B cell (primary cell): ENCODE data around the gene WWTR1.

Experiments used
- EZH2 ChIP-seq: IDR thresholded peaks from 2 replicates; pipeline ENCODE4 v1.6.1; 2012; ENCODE audit warnings: borderline replicate concordance, low read depth, mild to moderate bottlenecking, moderate library complexity, low read length; ENCODE audit not compliant: insufficient read depth, poor library complexity, severe bottlenecking
- TF ChIP-seq, protein P1 (sequence below): fragments of 200-600 bp; IDR thresholded peaks from one replicate; pipeline ENCODE4 v1.8.0; 2022; ENCODE audit warnings: antibody characterized with exemption, mild to moderate bottlenecking

DNA sequence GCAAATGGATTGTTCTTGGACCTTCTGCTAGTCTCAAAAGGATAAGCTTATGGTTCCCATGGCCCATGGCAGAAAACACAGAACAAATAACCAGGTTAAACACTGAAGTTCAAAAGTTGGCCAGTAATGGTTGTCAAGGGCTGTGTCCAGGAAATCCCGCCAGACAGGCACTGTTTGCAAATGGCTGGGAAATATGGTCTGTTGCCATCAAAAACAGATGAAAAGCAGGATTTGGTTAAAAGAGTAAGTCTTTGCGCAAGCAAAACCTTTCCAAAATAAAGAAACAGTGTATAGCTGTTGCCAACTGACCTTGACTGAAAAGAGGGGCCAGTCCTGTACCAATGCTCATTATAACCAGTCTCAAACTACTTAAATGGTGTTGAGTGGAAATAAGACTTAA, 58.6 kb downstream of the WWTR1 start:
- TF ChIP-seq, protein P1, sequence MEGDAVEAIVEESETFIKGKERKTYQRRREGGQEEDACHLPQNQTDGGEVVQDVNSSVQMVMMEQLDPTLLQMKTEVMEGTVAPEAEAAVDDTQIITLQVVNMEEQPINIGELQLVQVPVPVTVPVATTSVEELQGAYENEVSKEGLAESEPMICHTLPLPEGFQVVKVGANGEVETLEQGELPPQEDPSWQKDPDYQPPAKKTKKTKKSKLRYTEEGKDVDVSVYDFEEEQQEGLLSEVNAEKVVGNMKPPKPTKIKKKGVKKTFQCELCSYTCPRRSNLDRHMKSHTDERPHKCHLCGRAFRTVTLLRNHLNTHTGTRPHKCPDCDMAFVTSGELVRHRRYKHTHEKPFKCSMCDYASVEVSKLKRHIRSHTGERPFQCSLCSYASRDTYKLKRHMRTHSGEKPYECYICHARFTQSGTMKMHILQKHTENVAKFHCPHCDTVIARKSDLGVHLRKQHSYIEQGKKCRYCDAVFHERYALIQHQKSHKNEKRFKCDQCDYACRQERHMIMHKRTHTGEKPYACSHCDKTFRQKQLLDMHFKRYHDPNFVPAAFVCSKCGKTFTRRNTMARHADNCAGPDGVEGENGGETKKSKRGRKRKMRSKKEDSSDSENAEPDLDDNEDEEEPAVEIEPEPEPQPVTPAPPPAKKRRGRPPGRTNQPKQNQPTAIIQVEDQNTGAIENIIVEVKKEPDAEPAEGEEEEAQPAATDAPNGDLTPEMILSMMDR = no peak
- TF ChIP-seq EZH2 = no peak
